CD14-positive monocyte (primary cell): ENCODE measurements around the gene MYOCOS. TPM values are rescaled to one million over a fixed set of nuclear protein-coding genes. Genes with fewer than 3 reads are reported as not detected.

Source experiments
- DNase-seq, 3 donors: peaks; one replicate each; pipeline ENCODE4 v3.0.0-alpha.2; 2011 to 2022
- H2AFZ ChIP-seq: 2 replicates; pipeline ENCODE4 v1.6.0; 2012; ENCODE audit warnings: mild to moderate bottlenecking, low read depth, low read length, inconsistent platforms; ENCODE audit not compliant: insufficient read depth, poor library complexity, severe bottlenecking
- H3K27ac ChIP-seq, 2 donors: 1 replicate in 1 of 2; 2 replicates in 1 of 2; pipeline ENCODE4 v1.5.1; 2012 to 2013; ENCODE audit warnings: low read length in 2 of 2, control low read depth in 1 of 2, inconsistent platforms in 1 of 2, low read depth in 1 of 2, mild to moderate bottlenecking in 1 of 2
- H3K27me3 ChIP-seq, 2 donors: one replicate each; pipeline versions ENCODE4 v1.6.0 to v1.6.1; 2011 to 2013; ENCODE audit warnings: low read length in 2 of 2; ENCODE audit not compliant: control insufficient read depth in 2 of 2, insufficient read depth in 2 of 2
- H3K36me3 ChIP-seq, 2 donors: replicated peaks in 1 of 2; 1 replicate in 1 of 2; 2 replicates in 1 of 2; pipeline versions ENCODE4 v1.5.1 to v1.6.1; 2012 to 2013; ENCODE audit warnings: low read length in 2 of 2, control low read depth in 1 of 2, inconsistent platforms in 1 of 2, mild to moderate bottlenecking in 1 of 2; ENCODE audit not compliant: insufficient read depth in 2 of 2, control insufficient read depth in 1 of 2
- H3K4me1 ChIP-seq, 2 donors: 1 replicate in 1 of 2; 2 replicates in 1 of 2; pipeline versions ENCODE4 v1.5.1 to v1.6.1; 2012 to 2013; ENCODE audit warnings: low read length in 2 of 2, control low read depth in 1 of 2, inconsistent platforms in 1 of 2, mild to moderate bottlenecking in 1 of 2, moderate library complexity in 1 of 2; ENCODE audit not compliant: insufficient read depth in 2 of 2, control insufficient read depth in 1 of 2
- H3K4me2 ChIP-seq: replicated peaks from 2 replicates; pipeline ENCODE3; 2012; ENCODE audit warnings: low read length, moderate library complexity, mild to moderate bottlenecking; ENCODE audit not compliant: poor library complexity, severe bottlenecking; ENCODE audit errors: extremely low read depth
- H3K4me3 ChIP-seq, 3 experiments: fragments of 200-600 bp in 1 of 3; sonication (generic) in 1 of 3; replicated peaks in 1 of 3; 1 replicate in 2 of 3; 2 replicates in 1 of 3; pipeline ENCODE4 v1.5.1; 2011 to 2013; ENCODE audit warnings: low read length in 3 of 3, mild to moderate bottlenecking in 3 of 3, control low read depth in 2 of 3, low read depth in 2 of 3, inconsistent platforms in 1 of 3, moderate library complexity in 1 of 3
- H3K79me2 ChIP-seq: 2 replicates; pipeline ENCODE4 v1.6.0; 2012; ENCODE audit warnings: mild to moderate bottlenecking, control low read depth, inconsistent platforms, low read length, moderate library complexity; ENCODE audit not compliant: insufficient read depth
- H3K9ac ChIP-seq: 2 replicates; pipeline ENCODE4 v1.6.0; 2017; ENCODE audit warnings: low read length, mild to moderate bottlenecking; ENCODE audit not compliant: insufficient read depth, poor library complexity, severe bottlenecking
- H3K9me3 ChIP-seq, 2 donors: replicated peaks in 1 of 2; 1 replicate in 1 of 2; 2 replicates in 1 of 2; pipeline versions ENCODE4 v1.5.1 to v1.6.1; 2012 to 2013; ENCODE audit warnings: low read length in 2 of 2, control low read depth in 1 of 2; ENCODE audit not compliant: control insufficient read depth in 1 of 2, insufficient read depth in 1 of 2
- H4K20me1 ChIP-seq: 2 replicates; pipeline ENCODE4 v1.6.0; 2012; ENCODE audit warnings: mild to moderate bottlenecking, low read length, control low read depth, moderate library complexity; ENCODE audit not compliant: insufficient read depth
- H3K27ac Mint-ChIP-seq, 7 donors: one replicate each; pipeline ENCODE4 v1.8.0; 2020; ENCODE audit warnings: mild to moderate bottlenecking in 7 of 7, mixed read lengths in 7 of 7, moderate library complexity in 6 of 7, inconsistent platforms in 2 of 7
- H3K27me3 Mint-ChIP-seq, 3 donors: one replicate each; pipeline ENCODE4 v1.8.0; 2021 to 2022; ENCODE audit warnings: low read depth in 3 of 3, mild to moderate bottlenecking in 3 of 3, mixed read lengths in 3 of 3, moderate library complexity in 3 of 3, inconsistent platforms in 1 of 3
- H3K36me3 Mint-ChIP-seq, 2 donors: one replicate each; pipeline ENCODE4 v1.8.0; 2020; ENCODE audit warnings: mixed read lengths in 2 of 2, inconsistent platforms in 1 of 2, mild to moderate bottlenecking in 1 of 2
- H3K4me1 Mint-ChIP-seq: one replicate; pipeline ENCODE4 v1.8.0; 2020; ENCODE audit warnings: mild to moderate bottlenecking, mixed read lengths
- H3K4me3 Mint-ChIP-seq, 2 donors: one replicate each; pipeline ENCODE4 v1.8.0; 2020; ENCODE audit warnings: mild to moderate bottlenecking in 2 of 2, mixed read lengths in 2 of 2, moderate library complexity in 1 of 2
- H3K9me3 Mint-ChIP-seq, 7 donors: one replicate each; pipeline ENCODE4 v1.8.0; 2020 to 2022; ENCODE audit warnings: mixed read lengths in 7 of 7, mild to moderate bottlenecking in 6 of 7, moderate library complexity in 6 of 7, inconsistent platforms in 2 of 7
- CTCF ChIP-seq: fragments of 200-600 bp; IDR thresholded peaks from one replicate; pipeline ENCODE4 v1.8.0; 2022; ENCODE audit warnings: antibody characterized with exemption, mild to moderate bottlenecking
- WGBS: methylation state at CpG from one replicate; pipeline ENCODE4 v1.1.5; 2013; ENCODE audit warnings: missing lambda C conversion rate; ENCODE audit not compliant: insufficient coverage; 5-methylcytosine and 5-hydroxymethylcytosine counted together
- intact Hi-C, 2 donors: fragments of 100-400 bp; cut with micrococcal nuclease; formaldehyde crosslinking; loops; one replicate each; pipeline versions ENCODE4 v1.15.0 to v1.15.1; 2023
- polyA plus RNA-seq, 3 donors: library from polyadenylated mRNA; depleted of rRNA in 1 of 3; unstranded in 2 of 3; stranded (reverse) in 1 of 3; fragments of 300-500 nt in 2 of 3; fragments of >200 nt in 1 of 3; fragmentation: Illumina TruSeq in 2 of 3; gene quantifications; 1 replicate in 2 of 3; 2 replicates in 1 of 3; pipeline ENCODE4 v1.2.3, GENCODE V29; 2012 to 2021

Gene MYOCOS
- polyA plus RNA-seq, 3 donors = not detected

GRCh38 chr1:171644805-171645483, 22.9 kb downstream of the MYOCOS start:
- peak overlapping the region; percentile 22 for H2AFZ ChIP-seq
- Mint-ChIP-seq H3K4me3 (peak overlapping the region in 1 of 2 donors; percentile 39), H3K27me3 (peaks cover 0 to 6% (median 2%) of the 10 kb centered on the region in 3 donors), H3K9me3 (no peaks in the 10 kb centered on the region), H3K4me1 (peaks cover 8% of the 10 kb centered on the region), H3K36me3 (no peaks in the 10 kb centered on the region), H3K27ac (no peak overlapping the region)
- no peaks in the 10 kb centered on the region for H3K79me2 ChIP-seq
- H3K36me3 ChIP-seq = no peaks in the 10 kb centered on the region
- peak; percentile 76 for TF ChIP-seq CTCF
- H3K4me3 ChIP-seq = no peak overlapping the region
- no peaks in the 10 kb centered on the region for H3K9me3 ChIP-seq
- no peaks in the 10 kb centered on the region for H3K27me3 ChIP-seq
- intact Hi-C loops = no loop called here
- H3K27ac ChIP-seq = no peak overlapping the region
- peak; percentile 42 to 50 (median 46) for DNase-seq
- no peak overlapping the region for H3K4me2 ChIP-seq
- WGBS = 18% methylated on average over 14 of the region's 15 CpGs
- no peak overlapping the region for H3K9ac ChIP-seq
- peaks cover 0 to 3% of the 10 kb centered on the region in 2 donors for H3K4me1 ChIP-seq
- no peaks in the 10 kb centered on the region for H4K20me1 ChIP-seq

- Histone ChIP-seq H3K4me2 (no peak overlapping the region), H2AFZ (peak overlapping the region; percentile 22), H3K27me3 (no peaks in the 10 kb centered on the region), H3K4me3 (no peak overlapping the region), H3K79me2 (no peaks in the 10 kb centered on the region), H3K9me3 (no peaks in the 10 kb centered on the region), H3K4me1 (peaks cover 0 to 3% of the 10 kb centered on the region in 2 donors), H3K36me3 (no peaks in the 10 kb centered on the region), H4K20me1 (no peaks in the 10 kb centered on the region), H3K27ac (no peak overlapping the region), H3K9ac (no peak overlapping the region)
- no peak for TF ChIP-seq CTCF
- H3K36me3 Mint-ChIP-seq = no peaks in the 10 kb centered on the region
- peaks cover 0 to 6% (median 2%) of the 10 kb centered on the region in 3 donors for H3K27me3 Mint-ChIP-seq
- no peak overlapping the region for H3K4me3 Mint-ChIP-seq
- no peaks in the 10 kb centered on the region for H3K9me3 Mint-ChIP-seq
- no peak overlapping the region for H3K27ac Mint-ChIP-seq
- intact Hi-C loops = no loop called here
- WGBS = 74% methylated on average over 7 of the region's 8 CpGs
- H3K4me1 Mint-ChIP-seq = peaks cover 8% of the 10 kb centered on the region
- no peak for DNase-seq
These were observed 23.7 kb downstream of the MYOCOS start for GRCh38 chr1:171645553-171646248.
